HCT116 (cell line): Measurements from ENCODE around the gene ABHD17B. TPM values are rescaled to one million over a fixed set of nuclear protein-coding genes. Genes with fewer than 3 reads are reported as not detected.

Experiments
- ATAC-seq: fragments of 200-7000 bp; cut with Tn5 transposase; 2 replicates; pipeline ENCODE4 v1.9.1; 2020; ENCODE audit warnings: mild to moderate bottlenecking, moderate library complexity
- BruUV-seq: library from RNA; stranded (reverse); fragments of 400-500 nt; replicated peaks from 2 replicates; lab custom pipeline; 2021; lab: Mats Ljungman, UMichigan
- CTCF ChIA-PET: fragments of 300-600 bp; sonication (Branson Sonifier 250); formaldehyde crosslinking; loops from one replicate; lab custom pipeline; 2021; ENCODE audit warnings: antibody characterized with exemption; lab: Charles Lee
- POLR2A ChIA-PET: fragments of 300-600, 350-600 bp; sonication (Branson Sonifier 250); formaldehyde crosslinking; loops from one replicate; lab custom pipeline; 2021; ENCODE audit warnings: antibody characterized with exemption; lab: Charles Lee
- RAD21 ChIA-PET, 2 experiments: fragments of 300-600 bp; sonication (Branson Sonifier 250); formaldehyde crosslinking; loops; one replicate each; lab custom pipeline; 2023; ENCODE audit warnings: low total read pairs in 2 of 2; ENCODE audit not compliant: uncharacterized antibody in 2 of 2, unreplicated experiment in 2 of 2, low non-redundant PET in 1 of 2; lab: Charles Lee
- DNase-seq: peaks from one replicate; pipeline ENCODE4 v3.0.0-alpha.2; 2010; ENCODE audit warnings: low read depth, low spot score
- H2AFZ ChIP-seq: fragments of 200-600 bp; shearing (Covaris generic), sonication (generic); 2 replicates; pipeline ENCODE4 v1.6.1; 2017; ENCODE audit warnings: low read depth, mixed run types, mixed read lengths, antibody characterized with exemption, low read length; ENCODE audit not compliant: poor library complexity, severe bottlenecking
- H3K27ac ChIP-seq: 2 replicates; pipeline ENCODE4 v1.5.1; 2012; ENCODE audit warnings: low read depth, low read length
- H3K27me3 ChIP-seq: fragments of 200-600 bp; sonication (generic); 2 replicates; pipeline ENCODE4 v1.6.1; 2016; ENCODE audit warnings: mixed run types, low read length, mixed read lengths; ENCODE audit not compliant: insufficient read depth
- H3K36me3 ChIP-seq, 2 experiments: fragments of 200-500 bp in 1 of 2; fragments of 200-600 bp in 1 of 2; sonication (Bioruptor generic) in 1 of 2; sonication (generic) in 1 of 2; 2 replicates each; pipeline versions ENCODE4 v1.5.1 to v1.6.1; 2014 to 2016; ENCODE audit warnings: low read length in 2 of 2, inconsistent platforms in 1 of 2, mixed read lengths in 1 of 2, mixed run types in 1 of 2; ENCODE audit not compliant: insufficient read depth in 2 of 2, control insufficient read depth in 1 of 2
- H3K4me1 ChIP-seq, 2 experiments: fragments of 200-600 bp in 1 of 2; sonication (generic) in 1 of 2; 2 replicates each; pipeline versions ENCODE4 v1.5.1 to v1.6.1; 2012 to 2017; ENCODE audit warnings: low read length in 2 of 2, inconsistent platforms in 1 of 2, mild to moderate bottlenecking in 1 of 2, mixed read lengths in 1 of 2, mixed run types in 1 of 2, moderate library complexity in 1 of 2; ENCODE audit not compliant: insufficient read depth in 2 of 2, control insufficient read depth in 1 of 2
- H3K4me2 ChIP-seq: fragments of 200-600 bp; sonication (generic); 2 replicates; pipeline ENCODE4 v1.6.1; 2017; ENCODE audit warnings: mixed run types, low read length, mixed read lengths
- H3K4me3 ChIP-seq, 2 experiments: fragments of 200-600 bp in 1 of 2; sonication (generic) in 1 of 2; replicated peaks in 1 of 2; 2 replicates each; pipeline ENCODE4 v1.5.1; 2011 to 2016; ENCODE audit warnings: low read length in 2 of 2, control low read depth in 1 of 2, low read depth in 1 of 2, mild to moderate bottlenecking in 1 of 2, mixed read lengths in 1 of 2, mixed run types in 1 of 2
- H3K79me2 ChIP-seq: fragments of 200-600 bp; sonication (generic); 2 replicates; pipeline ENCODE4 v1.6.1; 2017; ENCODE audit warnings: mild to moderate bottlenecking, mixed run types, low read length, moderate library complexity, mixed read lengths; ENCODE audit not compliant: insufficient read depth
- H3K9ac ChIP-seq: fragments of 200-600 bp; sonication (generic); 2 replicates; pipeline ENCODE4 v1.6.1; 2016; ENCODE audit warnings: low read length, mixed read lengths
- H3K9me2 ChIP-seq: fragments of 200-600 bp; sonication (generic), shearing (Covaris generic); 2 replicates; pipeline ENCODE4 v1.6.1; 2017; ENCODE audit warnings: mixed run types, mild to moderate bottlenecking, moderate library complexity; ENCODE audit not compliant: insufficient read depth
- H3K9me3 ChIP-seq, 2 experiments: fragments of 200-500 bp in 1 of 2; fragments of 200-600 bp in 1 of 2; sonication (Bioruptor generic) in 1 of 2; sonication (generic) in 1 of 2; 2 replicates each; pipeline ENCODE4 v1.6.1; 2014 to 2017; ENCODE audit warnings: low read length in 2 of 2, mixed read lengths in 2 of 2, inconsistent platforms in 1 of 2, low read depth in 1 of 2, mild to moderate bottlenecking in 1 of 2, mixed run types in 1 of 2, moderate library complexity in 1 of 2; ENCODE audit not compliant: control insufficient read depth in 1 of 2, insufficient read depth in 1 of 2
- H4K20me1 ChIP-seq: fragments of 200-600 bp; sonication (generic), shearing (Covaris generic); 2 replicates; pipeline ENCODE4 v1.6.1; 2017; ENCODE audit warnings: mixed run types, mild to moderate bottlenecking, moderate library complexity; ENCODE audit not compliant: insufficient read depth
- CBX3 ChIP-seq: IDR thresholded peaks from 2 replicates; pipeline ENCODE4 v1.6.1; 2012; ENCODE audit warnings: low read depth
- CEBPB ChIP-seq: IDR thresholded peaks from 2 replicates; pipeline ENCODE4 v1.6.1; 2012; ENCODE audit warnings: low read depth
- EGR1 ChIP-seq: IDR thresholded peaks from 2 replicates; pipeline ENCODE4 v1.6.1; 2012; ENCODE audit warnings: low read depth
- ELF1 ChIP-seq: IDR thresholded peaks from 2 replicates; pipeline ENCODE4 v1.6.1; 2012; ENCODE audit warnings: low read depth, borderline replicate concordance
- EZH2 ChIP-seq: fragments of 200-600 bp; sonication (generic); IDR thresholded peaks from 2 replicates; pipeline ENCODE4 v1.6.1; 2017; ENCODE audit warnings: antibody characterized with exemption, mixed run types
- EZH2phosphoT487 ChIP-seq: fragments of 200-600 bp; IDR thresholded peaks from 2 replicates; pipeline ENCODE4 v1.6.1; 2018; ENCODE audit warnings: antibody characterized with exemption, borderline replicate concordance
- FOSL1 ChIP-seq: IDR thresholded peaks from 2 replicates; pipeline ENCODE4 v1.6.1; 2012; ENCODE audit warnings: low read depth
- JUND ChIP-seq: IDR thresholded peaks from 2 replicates; pipeline ENCODE4 v1.6.1; 2012
- POLR2A ChIP-seq: IDR thresholded peaks from 2 replicates; pipeline ENCODE4 v1.7.0; 2011; ENCODE audit warnings: borderline replicate concordance; ENCODE audit not compliant: insufficient read depth, insufficient read length; ENCODE audit errors: extremely low read depth
- POLR2AphosphoS5 ChIP-seq: IDR thresholded peaks from 2 replicates; pipeline ENCODE4 v1.6.1; 2011; ENCODE audit warnings: mild to moderate bottlenecking, low read depth, low read length, moderate library complexity
- RAD21 ChIP-seq: IDR thresholded peaks from 2 replicates; pipeline ENCODE4 v1.6.1; 2012; ENCODE audit warnings: low read depth, mild to moderate bottlenecking
- SIN3A ChIP-seq: IDR thresholded peaks from 2 replicates; pipeline ENCODE4 v1.6.1; 2012; ENCODE audit warnings: low read depth
- SRF ChIP-seq: IDR thresholded peaks from 2 replicates; pipeline ENCODE4 v1.6.1; 2012; ENCODE audit warnings: low read depth
- TCF7L2 ChIP-seq: IDR thresholded peaks from 2 replicates; pipeline ENCODE4 v1.7.0; 2011; ENCODE audit warnings: borderline replicate concordance, inconsistent platforms; ENCODE audit not compliant: insufficient read depth, insufficient read length; ENCODE audit errors: extremely low read depth
- YY1 ChIP-seq: IDR thresholded peaks from 2 replicates; pipeline ENCODE4 v1.6.1; 2011; ENCODE audit warnings: low read length, low read depth, moderate library complexity, mild to moderate bottlenecking; ENCODE audit not compliant: insufficient replicate concordance; ENCODE audit errors: extremely low read depth
- ZFX ChIP-seq: fragments of 450-650 bp; IDR thresholded peaks from 2 replicates; pipeline ENCODE4 v1.6.1; 2017
- ZNF274 ChIP-seq: fragments of 200-500 bp; sonication (Bioruptor generic); IDR thresholded peaks from 2 replicates; pipeline ENCODE4 v1.6.1; 2014; ENCODE audit warnings: mild to moderate bottlenecking, low read depth, low read length, inconsistent platforms
- intact Hi-C: fragments of 100-400 bp; cut with micrococcal nuclease; formaldehyde crosslinking; loops from 2 replicates; pipeline ENCODE4 v1.10.0; 2022
- total RNA-seq: library from RNA; stranded (reverse); gene quantifications from one replicate; pipeline ENCODE4 v1.2.1, GENCODE V29; 2021; ENCODE audit not compliant: unreplicated experiment
- TF ChIP-seq, protein P1 (sequence below), 3 experiments: fragments of 200-600 bp in 1 of 3; sonication (generic) in 1 of 3; IDR thresholded peaks in 2 of 3; conservative IDR thresholded peaks in 1 of 3; 2 replicates each; pipeline ENCODE4 v1.5.1; 2012 to 2017; ENCODE audit warnings: low read depth in 2 of 3, low read length in 2 of 3, antibody characterized with exemption in 1 of 3, borderline replicate concordance in 1 of 3, control low read depth in 1 of 3, mild to moderate bottlenecking in 1 of 3, mixed read lengths in 1 of 3, mixed run types in 1 of 3, moderate library complexity in 1 of 3; ENCODE audit not compliant: insufficient read depth in 1 of 3
- TF ChIP-seq, protein P2 (sequence below): IDR thresholded peaks from 2 replicates; pipeline ENCODE4 v1.6.1; 2012
- TF ChIP-seq, protein P3 (sequence below): IDR thresholded peaks from 2 replicates; pipeline ENCODE4 v1.6.1; 2012

The ABHD17B gene
- total RNA-seq, 1 experiment from 2014 or later: 17.0 TPM

DNA sequence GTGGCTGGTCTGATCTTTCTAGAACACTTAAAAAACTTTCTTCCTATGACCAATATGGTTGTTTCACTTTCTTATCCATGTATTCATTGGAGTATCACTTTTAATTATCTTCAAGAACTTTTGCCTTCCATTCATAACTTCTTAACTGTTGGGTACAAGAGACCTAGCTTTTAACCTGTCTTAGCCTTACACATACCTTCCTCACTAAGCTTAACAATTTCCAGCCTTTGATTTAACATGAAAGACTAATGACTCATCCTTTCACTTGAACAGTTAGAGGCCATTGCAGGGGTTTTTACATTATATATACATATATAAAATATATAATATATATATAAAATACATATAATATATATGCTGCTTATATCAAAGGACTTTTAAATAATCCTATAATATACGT lies 57.9 kb downstream of the ABHD17B start:
- no peaks in the 10 kb centered on the region for H3K36me3 ChIP-seq
- no peaks in the 10 kb centered on the region for H3K79me2 ChIP-seq
- no peak overlapping the region for H2AFZ ChIP-seq
- BruUV-seq: no TSS peak
- peaks cover 3% of the 10 kb centered on the region; the same call in 1 of the 2 replicates for H4K20me1 ChIP-seq
- H3K4me3 ChIP-seq: no peak overlapping the region
- ChIA-PET CTCF (no interaction called here), RAD21 (no interaction called here), POLR2A (interaction anchor here (1.3 kb wide), 1 partner anchor 58 kb away, joined by 4 read pairs; the partner anchor contains the start of genes ABHD17B and C9orf85)
- no peak for TF ChIP-seq FOSL1
- TF ChIP-seq ELF1: no peak
- TF ChIP-seq ZNF274: no peak
- TF ChIP-seq, protein P1, sequence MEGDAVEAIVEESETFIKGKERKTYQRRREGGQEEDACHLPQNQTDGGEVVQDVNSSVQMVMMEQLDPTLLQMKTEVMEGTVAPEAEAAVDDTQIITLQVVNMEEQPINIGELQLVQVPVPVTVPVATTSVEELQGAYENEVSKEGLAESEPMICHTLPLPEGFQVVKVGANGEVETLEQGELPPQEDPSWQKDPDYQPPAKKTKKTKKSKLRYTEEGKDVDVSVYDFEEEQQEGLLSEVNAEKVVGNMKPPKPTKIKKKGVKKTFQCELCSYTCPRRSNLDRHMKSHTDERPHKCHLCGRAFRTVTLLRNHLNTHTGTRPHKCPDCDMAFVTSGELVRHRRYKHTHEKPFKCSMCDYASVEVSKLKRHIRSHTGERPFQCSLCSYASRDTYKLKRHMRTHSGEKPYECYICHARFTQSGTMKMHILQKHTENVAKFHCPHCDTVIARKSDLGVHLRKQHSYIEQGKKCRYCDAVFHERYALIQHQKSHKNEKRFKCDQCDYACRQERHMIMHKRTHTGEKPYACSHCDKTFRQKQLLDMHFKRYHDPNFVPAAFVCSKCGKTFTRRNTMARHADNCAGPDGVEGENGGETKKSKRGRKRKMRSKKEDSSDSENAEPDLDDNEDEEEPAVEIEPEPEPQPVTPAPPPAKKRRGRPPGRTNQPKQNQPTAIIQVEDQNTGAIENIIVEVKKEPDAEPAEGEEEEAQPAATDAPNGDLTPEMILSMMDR (IDR thresholded peaks at IDR 0.05 in 2 of 3, conservative IDR thresholded peaks at IDR 0.05 in 1 of 3; ENCODE audit: borderline replicate concordance in 1 of 3, insufficient read depth in 1 of 3, low read depth in 2 of 3, low read length in 2 of 3): no peak
- no peak for TF ChIP-seq CBX3
- TF ChIP-seq POLR2A: no peak
- TF ChIP-seq, protein P2, sequence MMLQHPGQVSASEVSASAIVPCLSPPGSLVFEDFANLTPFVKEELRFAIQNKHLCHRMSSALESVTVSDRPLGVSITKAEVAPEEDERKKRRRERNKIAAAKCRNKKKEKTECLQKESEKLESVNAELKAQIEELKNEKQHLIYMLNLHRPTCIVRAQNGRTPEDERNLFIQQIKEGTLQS: no peak
- TF ChIP-seq EZH2: no peak
- no peak for TF ChIP-seq TCF7L2
- TF ChIP-seq JUND: no peak
- TF ChIP-seq EGR1: no peak
- TF ChIP-seq, protein P3, sequence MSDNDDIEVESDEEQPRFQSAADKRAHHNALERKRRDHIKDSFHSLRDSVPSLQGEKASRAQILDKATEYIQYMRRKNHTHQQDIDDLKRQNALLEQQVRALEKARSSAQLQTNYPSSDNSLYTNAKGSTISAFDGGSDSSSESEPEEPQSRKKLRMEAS: no peak
- no peak for TF ChIP-seq POLR2AphosphoS5
- TF ChIP-seq ZFX: no peak
- no peak for TF ChIP-seq RAD21
- TF ChIP-seq YY1: no peak
- no peak for TF ChIP-seq SIN3A
- TF ChIP-seq CEBPB: no peak
- no peak for TF ChIP-seq SRF
- TF ChIP-seq EZH2phosphoT487: no peak
- no peaks in the 10 kb centered on the region for H3K9me2 ChIP-seq
- intact Hi-C loops: no loop called here
- no peak overlapping the region for H3K9ac ChIP-seq
- ATAC-seq (no peak), DNase-seq (no peak)
- H3K4me2 ChIP-seq: no peak overlapping the region
- no peaks in the 10 kb centered on the region for H3K27me3 ChIP-seq
- H3K9me3 ChIP-seq: no peaks in the 10 kb centered on the region
- H3K27ac ChIP-seq: no peak overlapping the region
- H3K4me1 ChIP-seq: no peaks in the 10 kb centered on the region
